Measurements from ENCODE around the gene CD6.

Gene CD6

GRCh38 chr11:60935676-60936442 lies 35.6 kb upstream of the CD6 start:
- no peak for DNase-seq

- DNase-seq: no peak
Measured at GRCh38 chr11:60936467-60937143, 34.9 kb upstream of the CD6 start.

GRCh38 chr11:60937144-60937527 lies 34.3 kb upstream of the CD6 start:
- no peak for DNase-seq

GRCh38 chr11:60937811-60938210 lies 33.7 kb upstream of the CD6 start:
- DNase-seq: no peak

- DNase-seq: no peak
Measured at GRCh38 chr11:60938500-60938899, 33.0 kb upstream of the CD6 start.

- no peak for DNase-seq
Measured at GRCh38 chr11:60939301-60939700, 32.2 kb upstream of the CD6 start.

- no peak for DNase-seq
Measured at GRCh38 chr11:60939855-60940254, 31.6 kb upstream of the CD6 start.

- no peak for DNase-seq
Measured at GRCh38 chr11:60941371-60942119, 29.9 kb upstream of the CD6 start.

- DNase-seq: no peak
Measured at GRCh38 chr11:60942219-60942618, 29.3 kb upstream of the CD6 start.

GRCh38 chr11:60942970-60943565 lies 28.4 kb upstream of the CD6 start:
- DNase-seq: peak; percentile 88

GRCh38 chr11:60944490-60945294 lies 26.8 kb upstream of the CD6 start:
- peak; percentile 23 for DNase-seq

- no peak for DNase-seq
Measured at GRCh38 chr11:60945295-60945667, 26.2 kb upstream of the CD6 start.

- DNase-seq: peak; percentile 75
Measured at GRCh38 chr11:60946601-60947264, 24.7 kb upstream of the CD6 start.

- no peak for DNase-seq
Measured at GRCh38 chr11:60947700-60948099, 23.8 kb upstream of the CD6 start.

- no peak for DNase-seq
Measured at GRCh38 chr11:60948250-60948649, 23.2 kb upstream of the CD6 start.

GRCh38 chr11:60950024-60950423 lies 21.5 kb upstream of the CD6 start:
- no peak for DNase-seq

- peak; percentile 59 for DNase-seq
Measured at GRCh38 chr11:60950933-60951605, 20.4 kb upstream of the CD6 start.

- DNase-seq: no peak
Measured at GRCh38 chr11:60951606-60951903, 19.9 kb upstream of the CD6 start.

GRCh38 chr11:60951904-60952741 lies 19.4 kb upstream of the CD6 start, which contains the start of gene SLC15A3:
TSS of gene SLC15A3 (minus strand) at chr11:60952176. CDS start at chr11:60951551, 625 bp downstream.
- no peak for DNase-seq

GRCh38 chr11:60952742-60953170 lies 18.7 kb upstream of the CD6 start:
- DNase-seq: no peak

- DNase-seq: no peak
Measured at GRCh38 chr11:60953781-60954180, 17.7 kb upstream of the CD6 start.

Data from DMS53 (cell line).